OCI-LY7 (cell line): Measurements from ENCODE around the gene CARNS1.

Experiments
- EZH2phosphoT487 ChIP-seq: fragments of 200-600 bp; sonication (generic); IDR thresholded peaks from 2 replicates; pipeline ENCODE4 v1.6.1; 2018; ENCODE audit warnings: low read depth, borderline replicate concordance, mild to moderate bottlenecking, mixed run types, antibody characterized with exemption, low read length, moderate library complexity, mixed read lengths
- TF ChIP-seq, protein P1 (sequence below): fragments of 200-600 bp; sonication (generic); conservative IDR thresholded peaks from 2 replicates; pipeline ENCODE4 v1.5.1; 2014; ENCODE audit warnings: mild to moderate bottlenecking, antibody characterized with exemption, low read length, moderate library complexity, mixed read lengths

GRCh38 chr11:67429722-67430121, 14.2 kb downstream of the CARNS1 start:
- TF ChIP-seq, protein P1, sequence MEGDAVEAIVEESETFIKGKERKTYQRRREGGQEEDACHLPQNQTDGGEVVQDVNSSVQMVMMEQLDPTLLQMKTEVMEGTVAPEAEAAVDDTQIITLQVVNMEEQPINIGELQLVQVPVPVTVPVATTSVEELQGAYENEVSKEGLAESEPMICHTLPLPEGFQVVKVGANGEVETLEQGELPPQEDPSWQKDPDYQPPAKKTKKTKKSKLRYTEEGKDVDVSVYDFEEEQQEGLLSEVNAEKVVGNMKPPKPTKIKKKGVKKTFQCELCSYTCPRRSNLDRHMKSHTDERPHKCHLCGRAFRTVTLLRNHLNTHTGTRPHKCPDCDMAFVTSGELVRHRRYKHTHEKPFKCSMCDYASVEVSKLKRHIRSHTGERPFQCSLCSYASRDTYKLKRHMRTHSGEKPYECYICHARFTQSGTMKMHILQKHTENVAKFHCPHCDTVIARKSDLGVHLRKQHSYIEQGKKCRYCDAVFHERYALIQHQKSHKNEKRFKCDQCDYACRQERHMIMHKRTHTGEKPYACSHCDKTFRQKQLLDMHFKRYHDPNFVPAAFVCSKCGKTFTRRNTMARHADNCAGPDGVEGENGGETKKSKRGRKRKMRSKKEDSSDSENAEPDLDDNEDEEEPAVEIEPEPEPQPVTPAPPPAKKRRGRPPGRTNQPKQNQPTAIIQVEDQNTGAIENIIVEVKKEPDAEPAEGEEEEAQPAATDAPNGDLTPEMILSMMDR, result no peak
- TF ChIP-seq EZH2phosphoT487, result no peak
